Activated CD8-positive, alpha-beta memory T cell treated with anti-CD3 and anti-CD28 coated beads, Interleukin-2, amount 50 U/mL, for 4 hours (primary cell): ENCODE measurements around the gene SEMA3E.
"Not testable (repeated sequence)": the region's sequence is repeated elsewhere in the genome, so short reads cannot be mapped to it uniquely, and the experiment has no call there.

Source experiments
- DNase-seq: peaks from one replicate; pipeline ENCODE4 v3.0.0-alpha.2; 2020

The SEMA3E gene

GRCh38 chr7:83447681-83448080 is 201.3 kb downstream of the SEMA3E start:
- DNase-seq, result no peak

GRCh38 chr7:83446102-83446669 is 202.8 kb downstream of the SEMA3E start:
- no peak for DNase-seq

GRCh38 chr7:83442911-83443310 is 206.0 kb downstream of the SEMA3E start:
- no peak for DNase-seq

- no peak for DNase-seq
Measured at GRCh38 chr7:83439026-83439425, 209.9 kb downstream of the SEMA3E start.

GRCh38 chr7:83430289-83430688 is 218.7 kb downstream of the SEMA3E start:
- DNase-seq, result not testable (repeated sequence)

- DNase-seq, result no peak
Measured at GRCh38 chr7:83429493-83429892, 219.4 kb downstream of the SEMA3E start.

- no peak for DNase-seq
Measured at GRCh38 chr7:83427884-83428283, 221.1 kb downstream of the SEMA3E start.

- no peak for DNase-seq
Measured at GRCh38 chr7:83426325-83426724, 222.6 kb downstream of the SEMA3E start.

- DNase-seq, result no peak
Measured at GRCh38 chr7:83419013-83419412, 229.9 kb downstream of the SEMA3E start.

- no peak for DNase-seq
Measured at GRCh38 chr7:83415840-83416239, 233.1 kb downstream of the SEMA3E start.

- no peak for DNase-seq
Measured at GRCh38 chr7:83414947-83415346, 234.0 kb downstream of the SEMA3E start.

GRCh38 chr7:83413831-83414230 is 235.1 kb downstream of the SEMA3E start:
- DNase-seq, result no peak

- DNase-seq, result no peak
Measured at GRCh38 chr7:83413424-83413823, 235.5 kb downstream of the SEMA3E start.

GRCh38 chr7:83410989-83411591 is 237.8 kb downstream of the SEMA3E start:
- no peak for DNase-seq

- DNase-seq, result no peak
Measured at GRCh38 chr7:83394776-83395175, 254.2 kb downstream of the SEMA3E start.

GRCh38 chr7:83388436-83388835 is 260.5 kb downstream of the SEMA3E start:
- DNase-seq, result no peak

GRCh38 chr7:83366629-83367028 is 282.3 kb downstream of the SEMA3E start:
- no peak for DNase-seq

GRCh38 chr7:83365746-83366145 is 283.2 kb downstream of the SEMA3E start:
- no peak for DNase-seq

- DNase-seq, result no peak
Measured at GRCh38 chr7:83362871-83363550, 285.9 kb downstream of the SEMA3E start.

GRCh38 chr7:83359108-83359507 is 289.8 kb downstream of the SEMA3E start:
- no peak for DNase-seq

- DNase-seq, result no peak
Measured at GRCh38 chr7:83355143-83355542, 293.8 kb downstream of the SEMA3E start.

GRCh38 chr7:83347945-83348444 is 300.9 kb downstream of the SEMA3E start:
- DNase-seq, result no peak

GRCh38 chr7:83339907-83340306 is 309.0 kb downstream of the SEMA3E start:
- DNase-seq, result no peak

GRCh38 chr7:83338277-83338950 is 310.5 kb downstream of the SEMA3E start:
- DNase-seq, result no peak
